Stimulated activated CD8-positive, alpha-beta memory T cell treated with anti-CD3 and anti-CD28 coated beads, Interleukin-12 subunit alpha, Interleukin-12 subunit beta, amount 100 ng/mL, for 24 hours (primary cell): Measurements from ENCODE around the gene SIRPA.

Experiments used
- DNase-seq: peaks from one replicate; pipeline ENCODE4 v3.0.0-alpha.2; 2020; ENCODE audit errors: extremely low read depth

The SIRPA gene

GRCh38 chr20:1888796-1889463, 6.3 kb upstream of the SIRPA start:
- no peak for DNase-seq

GRCh38 chr20:1890469-1891262, 4.5 kb upstream of the SIRPA start:
- no peak for DNase-seq

- no peak for DNase-seq
These were observed 3.7 kb upstream of the SIRPA start for GRCh38 chr20:1891263-1892118.

- no peak for DNase-seq
These were observed 3.2 kb upstream of the SIRPA start for GRCh38 chr20:1892119-1892385.

- no peak for DNase-seq
These were observed 1.3 kb upstream of the SIRPA start for GRCh38 chr20:1893721-1894470.

GRCh38 chr20:1894471-1894950, 696 bp upstream of the SIRPA start:
- no peak for DNase-seq

GRCh38 chr20:1895674-1896483, 672 bp downstream of the SIRPA start:
- DNase-seq, result no peak

- no peak for DNase-seq
These were observed 1.5 kb downstream of the SIRPA start for GRCh38 chr20:1896484-1897258.

GRCh38 chr20:1897541-1897940, 2.3 kb downstream of the SIRPA start:
- no peak for DNase-seq

GRCh38 chr20:1897965-1898464, 2.8 kb downstream of the SIRPA start:
- no peak for DNase-seq

- no peak for DNase-seq
These were observed 3.5 kb downstream of the SIRPA start for GRCh38 chr20:1898482-1899240.

GRCh38 chr20:1899241-1899525, 4.0 kb downstream of the SIRPA start:
- no peak for DNase-seq

- no peak for DNase-seq
These were observed 5.2 kb downstream of the SIRPA start for GRCh38 chr20:1900321-1900801.

- no peak for DNase-seq
These were observed 6.5 kb downstream of the SIRPA start for GRCh38 chr20:1901704-1902103.

GRCh38 chr20:1902188-1902587, 7.0 kb downstream of the SIRPA start:
- DNase-seq, result no peak

GRCh38 chr20:1904135-1904534, 8.9 kb downstream of the SIRPA start:
- DNase-seq, result no peak

GRCh38 chr20:1905009-1905408, 9.8 kb downstream of the SIRPA start:
- no peak for DNase-seq

GRCh38 chr20:1905693-1906092, 10.5 kb downstream of the SIRPA start:
- DNase-seq, result no peak

GRCh38 chr20:1906361-1907051, 11.3 kb downstream of the SIRPA start:
- no peak for DNase-seq
